Liver (tissue), 3 donors: Measurements from ENCODE around the gene DHRSX.

Experiments
- CTCF ChIP-seq: fragments of 150-350 bp; IDR thresholded peaks from 2 replicates; pipeline ENCODE4 v1.5.1; 2017; ENCODE audit warnings: improper control_type of control experiment, low read depth, low read length; ENCODE audit not compliant: missing input control
- EGR1 ChIP-seq, 2 donors: IDR thresholded peaks; 2 replicates each; pipeline ENCODE4 v1.6.1; 2016 to 2018; ENCODE audit warnings: antibody characterized with exemption in 2 of 2, low read depth in 2 of 2
- FOXA1 ChIP-seq: IDR thresholded peaks from 2 replicates; pipeline ENCODE4 v1.6.1; 2016; ENCODE audit warnings: antibody characterized with exemption
- GABPA ChIP-seq, 2 donors: IDR thresholded peaks in 1 of 2; conservative IDR thresholded peaks in 1 of 2; 2 replicates each; pipeline ENCODE4 v1.6.1; 2016; ENCODE audit warnings: antibody characterized with exemption in 2 of 2, mild to moderate bottlenecking in 1 of 2, moderate library complexity in 1 of 2
- MAX ChIP-seq: IDR thresholded peaks from 2 replicates; pipeline ENCODE4 v1.6.1; 2016; ENCODE audit warnings: antibody characterized with exemption
- RAD21 ChIP-seq, 2 donors: IDR thresholded peaks; 2 replicates each; pipeline ENCODE4 v1.6.1; 2016; ENCODE audit warnings: antibody characterized with exemption in 2 of 2, mild to moderate bottlenecking in 2 of 2
- YY1 ChIP-seq: IDR thresholded peaks from 2 replicates; pipeline ENCODE4 v1.6.1; 2016; ENCODE audit warnings: antibody characterized with exemption, mild to moderate bottlenecking
- TF ChIP-seq, protein P1 (sequence below): IDR thresholded peaks from 2 replicates; pipeline ENCODE4 v1.6.1; 2016; ENCODE audit warnings: antibody characterized with exemption, mild to moderate bottlenecking
- TF ChIP-seq, protein P2 (sequence below): IDR thresholded peaks from 2 replicates; pipeline ENCODE4 v1.6.1; 2016; ENCODE audit warnings: antibody characterized with exemption
- donor health status: healthy.
- donor health status: healthy.

- TF ChIP-seq CTCF (no peak), YY1 (no peak), GABPA (IDR thresholded peaks at IDR 0.05 in 1 of 2, conservative IDR thresholded peaks at IDR 0.05 in 1 of 2) (no peak), RAD21 (IDR thresholded peaks at IDR 0.05) (no peak), EGR1 (IDR thresholded peaks at IDR 0.05; ENCODE audit: low read depth in 2 of 2) (no peak), FOXA1 (no peak), MAX (no peak)
- TF ChIP-seq, protein P1, sequence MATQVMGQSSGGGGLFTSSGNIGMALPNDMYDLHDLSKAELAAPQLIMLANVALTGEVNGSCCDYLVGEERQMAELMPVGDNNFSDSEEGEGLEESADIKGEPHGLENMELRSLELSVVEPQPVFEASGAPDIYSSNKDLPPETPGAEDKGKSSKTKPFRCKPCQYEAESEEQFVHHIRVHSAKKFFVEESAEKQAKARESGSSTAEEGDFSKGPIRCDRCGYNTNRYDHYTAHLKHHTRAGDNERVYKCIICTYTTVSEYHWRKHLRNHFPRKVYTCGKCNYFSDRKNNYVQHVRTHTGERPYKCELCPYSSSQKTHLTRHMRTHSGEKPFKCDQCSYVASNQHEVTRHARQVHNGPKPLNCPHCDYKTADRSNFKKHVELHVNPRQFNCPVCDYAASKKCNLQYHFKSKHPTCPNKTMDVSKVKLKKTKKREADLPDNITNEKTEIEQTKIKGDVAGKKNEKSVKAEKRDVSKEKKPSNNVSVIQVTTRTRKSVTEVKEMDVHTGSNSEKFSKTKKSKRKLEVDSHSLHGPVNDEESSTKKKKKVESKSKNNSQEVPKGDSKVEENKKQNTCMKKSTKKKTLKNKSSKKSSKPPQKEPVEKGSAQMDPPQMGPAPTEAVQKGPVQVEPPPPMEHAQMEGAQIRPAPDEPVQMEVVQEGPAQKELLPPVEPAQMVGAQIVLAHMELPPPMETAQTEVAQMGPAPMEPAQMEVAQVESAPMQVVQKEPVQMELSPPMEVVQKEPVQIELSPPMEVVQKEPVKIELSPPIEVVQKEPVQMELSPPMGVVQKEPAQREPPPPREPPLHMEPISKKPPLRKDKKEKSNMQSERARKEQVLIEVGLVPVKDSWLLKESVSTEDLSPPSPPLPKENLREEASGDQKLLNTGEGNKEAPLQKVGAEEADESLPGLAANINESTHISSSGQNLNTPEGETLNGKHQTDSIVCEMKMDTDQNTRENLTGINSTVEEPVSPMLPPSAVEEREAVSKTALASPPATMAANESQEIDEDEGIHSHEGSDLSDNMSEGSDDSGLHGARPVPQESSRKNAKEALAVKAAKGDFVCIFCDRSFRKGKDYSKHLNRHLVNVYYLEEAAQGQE, result no peak
- TF ChIP-seq, protein P2, sequence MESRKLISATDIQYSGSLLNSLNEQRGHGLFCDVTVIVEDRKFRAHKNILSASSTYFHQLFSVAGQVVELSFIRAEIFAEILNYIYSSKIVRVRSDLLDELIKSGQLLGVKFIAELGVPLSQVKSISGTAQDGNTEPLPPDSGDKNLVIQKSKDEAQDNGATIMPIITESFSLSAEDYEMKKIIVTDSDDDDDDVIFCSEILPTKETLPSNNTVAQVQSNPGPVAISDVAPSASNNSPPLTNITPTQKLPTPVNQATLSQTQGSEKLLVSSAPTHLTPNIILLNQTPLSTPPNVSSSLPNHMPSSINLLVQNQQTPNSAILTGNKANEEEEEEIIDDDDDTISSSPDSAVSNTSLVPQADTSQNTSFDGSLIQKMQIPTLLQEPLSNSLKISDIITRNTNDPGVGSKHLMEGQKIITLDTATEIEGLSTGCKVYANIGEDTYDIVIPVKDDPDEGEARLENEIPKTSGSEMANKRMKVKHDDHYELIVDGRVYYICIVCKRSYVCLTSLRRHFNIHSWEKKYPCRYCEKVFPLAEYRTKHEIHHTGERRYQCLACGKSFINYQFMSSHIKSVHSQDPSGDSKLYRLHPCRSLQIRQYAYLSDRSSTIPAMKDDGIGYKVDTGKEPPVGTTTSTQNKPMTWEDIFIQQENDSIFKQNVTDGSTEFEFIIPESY, result no peak
These were observed 238.7 kb downstream of the DHRSX start for GRCh38 chrX:2261831-2262667.
